ENCODE data around the gene RAP1GAP2. TPM values are rescaled to one million over a fixed set of nuclear protein-coding genes. Genes with fewer than 3 reads are reported as not detected.

Gene RAP1GAP2
- total RNA-seq, 4 donors from 2014 or later = 30.6 to 60.2 (median 41.9) TPM

DNA sequence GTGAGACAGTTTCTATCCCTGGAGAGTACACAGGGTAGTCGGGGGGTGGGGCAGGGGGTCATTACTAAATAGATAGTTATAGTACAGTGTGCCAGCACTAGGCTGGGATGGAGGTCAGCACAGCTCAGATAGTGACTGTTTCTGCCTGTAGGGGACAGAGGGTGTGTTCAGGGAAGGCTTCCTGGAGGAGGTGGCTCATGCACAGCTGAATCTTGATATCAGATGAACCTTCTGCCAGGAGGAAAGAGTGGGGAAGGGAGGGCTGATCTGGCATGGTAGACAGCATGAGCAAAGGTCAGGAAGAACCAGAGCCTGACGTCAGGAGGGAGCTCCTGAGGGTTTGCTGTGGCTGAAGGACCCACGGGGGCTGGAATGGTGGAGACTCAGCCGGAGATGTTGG, 210.6 kb downstream of the RAP1GAP2 start:
- DNase-seq = no peak
- H3K4me3 ChIP-seq = no peak overlapping the region
- H3K36me3 ChIP-seq = peaks cover 0 to 12% (median 0%) of the 10 kb centered on the region in 3 donors
- H3K9me3 ChIP-seq = no peaks in the 10 kb centered on the region
- TF ChIP-seq, protein P1, sequence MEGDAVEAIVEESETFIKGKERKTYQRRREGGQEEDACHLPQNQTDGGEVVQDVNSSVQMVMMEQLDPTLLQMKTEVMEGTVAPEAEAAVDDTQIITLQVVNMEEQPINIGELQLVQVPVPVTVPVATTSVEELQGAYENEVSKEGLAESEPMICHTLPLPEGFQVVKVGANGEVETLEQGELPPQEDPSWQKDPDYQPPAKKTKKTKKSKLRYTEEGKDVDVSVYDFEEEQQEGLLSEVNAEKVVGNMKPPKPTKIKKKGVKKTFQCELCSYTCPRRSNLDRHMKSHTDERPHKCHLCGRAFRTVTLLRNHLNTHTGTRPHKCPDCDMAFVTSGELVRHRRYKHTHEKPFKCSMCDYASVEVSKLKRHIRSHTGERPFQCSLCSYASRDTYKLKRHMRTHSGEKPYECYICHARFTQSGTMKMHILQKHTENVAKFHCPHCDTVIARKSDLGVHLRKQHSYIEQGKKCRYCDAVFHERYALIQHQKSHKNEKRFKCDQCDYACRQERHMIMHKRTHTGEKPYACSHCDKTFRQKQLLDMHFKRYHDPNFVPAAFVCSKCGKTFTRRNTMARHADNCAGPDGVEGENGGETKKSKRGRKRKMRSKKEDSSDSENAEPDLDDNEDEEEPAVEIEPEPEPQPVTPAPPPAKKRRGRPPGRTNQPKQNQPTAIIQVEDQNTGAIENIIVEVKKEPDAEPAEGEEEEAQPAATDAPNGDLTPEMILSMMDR (IDR thresholded peaks at IDR 0.05) = no peak
- TF ChIP-seq POLR2A (IDR thresholded peaks at IDR 0.05) = no peak
- peaks cover 2 to 30% (median 24%) of the 10 kb centered on the region in 4 donors for H3K4me1 ChIP-seq
- H3K27ac ChIP-seq = no peak overlapping the region
- H3K27me3 ChIP-seq = no peaks in the 10 kb centered on the region

DNA sequence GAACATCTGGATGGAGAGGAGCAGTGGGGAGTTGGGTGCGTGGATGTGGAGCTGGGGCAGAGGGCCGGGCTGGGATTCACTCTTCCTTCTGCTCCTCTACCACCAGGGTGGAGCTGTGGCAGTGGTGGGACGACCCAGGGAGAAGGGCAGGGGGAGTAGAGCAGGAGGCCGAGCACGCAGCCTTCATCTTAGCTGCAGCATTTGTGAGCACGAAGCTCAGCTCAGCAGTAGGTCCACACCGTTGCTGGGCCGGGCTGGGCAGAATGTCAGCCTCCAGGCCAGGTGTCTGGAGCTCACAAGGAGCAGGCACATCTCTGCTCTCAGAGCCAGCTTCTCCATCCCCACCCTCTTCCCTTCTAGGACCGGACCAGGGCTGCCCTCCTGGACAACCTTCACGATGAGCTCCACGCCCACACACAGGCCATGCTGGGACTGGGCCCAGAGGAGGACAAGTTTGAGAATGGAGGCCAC, 211.4 kb downstream of the RAP1GAP2 start:
- H3K4me1 ChIP-seq = peaks cover 2 to 27% (median 21%) of the 10 kb centered on the region in 4 donors
- no peak overlapping the region for H3K4me3 ChIP-seq
- DNase-seq = peak in 1 of 3 donors; percentile 22
- no peak for TF ChIP-seq POLR2A (IDR thresholded peaks at IDR 0.05)
- TF ChIP-seq, protein P1 (IDR thresholded peaks at IDR 0.05) = no peak
- H3K9me3 ChIP-seq = no peaks in the 10 kb centered on the region
- H3K27ac ChIP-seq = no peak overlapping the region
- H3K27me3 ChIP-seq = no peaks in the 10 kb centered on the region
- H3K36me3 ChIP-seq = peaks cover 0 to 12% (median 0%) of the 10 kb centered on the region in 3 donors

DNA sequence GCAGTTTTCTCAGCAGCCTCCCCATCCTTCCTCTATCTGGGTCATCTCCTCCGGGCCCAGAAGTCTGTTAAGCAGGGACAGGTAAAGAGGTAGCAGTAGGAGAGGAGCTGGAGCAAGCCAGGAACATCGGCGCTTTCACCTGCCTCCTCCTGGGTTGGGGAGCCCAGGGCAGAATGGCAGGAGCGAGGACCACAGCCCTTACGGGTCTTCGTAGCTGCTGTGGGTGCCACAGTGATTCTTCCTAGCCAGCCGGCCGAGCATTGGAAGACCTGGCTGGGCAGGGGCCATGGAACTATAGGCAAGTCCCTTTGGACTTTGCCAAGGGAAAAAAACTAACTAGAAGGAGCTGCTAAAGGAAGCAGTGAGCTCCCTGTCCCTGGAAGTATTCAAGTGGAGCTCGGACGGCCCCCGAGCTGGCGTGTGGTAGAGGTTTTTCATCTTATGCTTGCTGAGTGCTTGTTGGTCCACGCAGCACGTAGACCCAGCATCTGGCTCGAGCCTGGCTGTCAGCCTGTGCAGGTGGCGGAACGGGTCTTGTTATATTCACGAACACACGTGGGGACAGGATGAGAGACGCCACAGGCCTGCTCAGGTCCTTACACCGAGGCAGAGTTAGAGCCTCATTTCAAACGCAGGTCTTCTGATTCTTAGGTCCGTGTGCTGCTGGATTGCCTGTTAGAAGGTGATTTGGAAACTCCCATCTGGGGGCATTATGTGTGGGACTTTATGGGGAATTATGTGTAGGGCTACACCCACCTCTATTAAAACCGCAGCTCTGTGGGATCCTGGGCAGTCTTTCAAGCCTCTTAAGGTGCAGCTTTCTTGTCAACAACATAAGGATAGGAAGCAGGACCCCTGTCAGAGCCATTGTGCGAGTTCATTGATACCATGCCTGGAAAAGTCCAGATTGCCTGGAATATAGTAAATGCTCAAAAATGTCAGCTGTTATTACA, 212.4 kb downstream of the RAP1GAP2 start:
- no peak for TF ChIP-seq POLR2A (IDR thresholded peaks at IDR 0.05)
- TF ChIP-seq, protein P1 (IDR thresholded peaks at IDR 0.05) = no peak
- Histone ChIP-seq H3K4me1 (peaks cover 2 to 18% (median 12%) of the 10 kb centered on the region in 4 donors), H3K36me3 (peaks cover 0 to 12% (median 0%) of the 10 kb centered on the region in 3 donors), H3K27me3 (no peaks in the 10 kb centered on the region), H3K4me3 (no peak overlapping the region), H3K27ac (no peak overlapping the region), H3K9me3 (no peaks in the 10 kb centered on the region)
- DNase-seq = peak in 1 of 3 donors; percentile 34

DNA sequence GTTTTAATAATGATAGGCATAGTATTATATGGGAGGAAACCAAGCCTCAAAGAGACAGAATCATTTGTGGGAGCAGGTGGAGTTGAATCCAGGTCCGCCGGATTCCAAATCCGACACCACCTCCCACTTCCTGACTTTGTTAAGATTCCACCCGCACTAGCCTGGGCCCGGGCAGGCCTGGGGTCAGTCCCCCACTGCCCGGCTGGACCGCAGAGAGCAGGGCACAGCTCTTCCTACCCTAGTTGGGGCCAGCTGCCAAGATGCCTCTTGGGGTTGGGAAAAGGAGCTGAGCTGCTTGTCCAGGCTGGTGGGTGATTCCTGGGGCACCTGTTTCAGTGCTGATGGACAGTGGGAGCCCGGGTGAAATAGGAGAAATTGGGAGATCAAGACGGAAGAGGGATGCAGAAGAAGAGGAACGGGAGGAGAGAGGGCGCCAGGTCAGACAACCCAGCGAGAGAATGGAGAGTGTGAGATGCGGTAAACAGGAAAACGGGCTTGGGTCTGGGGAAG, 213.2 kb downstream of the RAP1GAP2 start:
- H3K27me3 ChIP-seq = no peaks in the 10 kb centered on the region
- peak in 1 of 3 donors; percentile 35 for DNase-seq
- H3K4me1 ChIP-seq = peaks cover 2 to 10% (median 5%) of the 10 kb centered on the region in 4 donors
- no peak overlapping the region for H3K4me3 ChIP-seq
- peaks cover 0 to 12% (median 0%) of the 10 kb centered on the region in 3 donors for H3K36me3 ChIP-seq
- H3K9me3 ChIP-seq = no peaks in the 10 kb centered on the region
- no peak overlapping the region for H3K27ac ChIP-seq
- TF ChIP-seq, protein P1 (IDR thresholded peaks at IDR 0.05) = no peak
- no peak for TF ChIP-seq POLR2A (IDR thresholded peaks at IDR 0.05)

DNA sequence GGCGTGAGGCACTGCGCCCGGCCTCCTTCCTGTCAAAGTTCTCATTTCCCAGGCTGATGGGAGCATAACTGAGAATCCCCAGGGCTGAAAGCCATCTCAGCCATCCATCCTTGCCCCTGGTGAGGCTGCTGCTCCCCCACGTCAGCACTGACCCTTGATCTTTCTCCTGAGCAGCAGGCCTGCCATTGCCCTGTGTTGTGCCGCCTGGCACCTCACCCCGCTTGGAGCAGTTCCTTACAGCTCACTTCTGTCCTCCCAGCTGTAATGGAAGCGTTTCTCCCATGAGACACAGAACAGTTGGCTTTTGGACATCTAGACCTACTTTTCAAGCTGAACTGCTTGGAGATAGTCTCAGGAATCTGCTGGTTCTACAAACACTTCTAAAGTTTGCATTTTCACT, 215.7 kb downstream of the RAP1GAP2 start:
- Histone ChIP-seq H3K4me1 (no peaks in the 10 kb centered on the region), H3K27me3 (no peaks in the 10 kb centered on the region), H3K9me3 (no peaks in the 10 kb centered on the region), H3K4me3 (no peak overlapping the region), H3K36me3 (peaks cover 0 to 21% (median 0%) of the 10 kb centered on the region in 3 donors), H3K27ac (no peak overlapping the region)
- TF ChIP-seq, protein P1 (IDR thresholded peaks at IDR 0.05) = no peak
- no peak for TF ChIP-seq POLR2A (IDR thresholded peaks at IDR 0.05)
- peak in 1 of 3 donors; percentile 44 for DNase-seq

All from Peyer's patch (tissue), 4 donors.